ENCODE measurements around the gene RAB7A.

RAB7A gene

DNA sequence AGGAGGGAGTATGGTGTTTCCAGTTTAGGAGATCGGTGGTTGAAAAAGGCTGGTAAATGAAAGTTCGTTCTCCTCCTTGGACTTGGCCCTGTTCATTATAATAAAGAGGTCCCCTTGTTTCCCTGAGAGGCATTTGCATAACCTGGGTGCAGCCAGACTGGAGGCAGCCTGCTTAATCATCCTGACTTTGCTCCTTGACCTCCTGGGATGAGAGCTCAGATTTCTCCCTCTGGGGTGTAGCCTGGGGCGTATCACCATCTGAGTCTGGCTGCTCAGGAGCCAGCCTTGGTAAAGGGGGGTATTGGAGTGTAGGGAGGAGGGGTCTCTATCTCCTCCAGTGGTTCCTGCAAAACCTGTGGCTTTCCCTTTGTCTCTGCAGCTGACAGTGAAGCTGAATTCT, 132.2 kb downstream of the RAB7A start:
- no peak for DNase-seq

DNA sequence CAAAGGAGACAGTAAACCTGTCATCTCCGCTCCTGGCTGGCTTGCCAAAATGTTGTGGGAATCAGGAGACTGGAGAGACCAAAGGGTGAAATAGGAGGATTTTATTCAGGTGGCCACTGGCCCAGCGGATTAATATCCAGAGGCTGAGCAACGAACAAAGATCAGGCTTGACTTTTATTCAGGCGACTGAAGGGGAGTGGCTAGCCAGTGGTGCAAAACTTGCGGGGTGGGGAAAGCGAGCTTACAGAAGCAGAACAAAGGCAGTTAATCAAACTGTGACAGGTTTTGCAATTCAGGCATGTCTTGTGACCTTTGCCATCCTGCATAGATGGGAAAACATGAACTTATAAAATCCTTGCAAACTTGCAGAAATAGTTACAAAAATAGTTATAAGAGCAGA, 133.6 kb downstream of the RAB7A start:
- peak in 1 of 2 experiments; percentile 4 for DNase-seq

GRCh38 chr3:128861491-128861890, 135.5 kb downstream of the RAB7A start:
- no peak for DNase-seq

GRCh38 chr3:128863560-128863959, 137.6 kb downstream of the RAB7A start:
- DNase-seq, result no peak

All from NCI-H187 (cell line).